HCT116 (cell line): Measurements from ENCODE around the gene SCYGR3. TPM values are rescaled to one million over a fixed set of nuclear protein-coding genes. Genes with fewer than 3 reads are reported as not detected.
"Not testable (repeated sequence)": the region's sequence is repeated elsewhere in the genome, so short reads cannot be mapped to it uniquely, and the experiment has no call there.

Experiments used
- ATAC-seq: fragments of 200-7000 bp; cut with Tn5 transposase; 2 replicates; pipeline ENCODE4 v1.9.1; 2020; ENCODE audit warnings: mild to moderate bottlenecking, moderate library complexity
- BruUV-seq: library from RNA; stranded (reverse); fragments of 400-500 nt; replicated peaks from 2 replicates; lab custom pipeline; 2021; lab: Mats Ljungman, UMichigan
- CTCF ChIA-PET: fragments of 300-600 bp; sonication (Branson Sonifier 250); formaldehyde crosslinking; loops from one replicate; lab custom pipeline; 2021; ENCODE audit warnings: antibody characterized with exemption; lab: Charles Lee
- POLR2A ChIA-PET: fragments of 300-600, 350-600 bp; sonication (Branson Sonifier 250); formaldehyde crosslinking; loops from one replicate; lab custom pipeline; 2021; ENCODE audit warnings: antibody characterized with exemption; lab: Charles Lee
- RAD21 ChIA-PET, 2 experiments: fragments of 300-600 bp; sonication (Branson Sonifier 250); formaldehyde crosslinking; loops; one replicate each; lab custom pipeline; 2023; ENCODE audit warnings: low total read pairs in 2 of 2; ENCODE audit not compliant: uncharacterized antibody in 2 of 2, unreplicated experiment in 2 of 2, low non-redundant PET in 1 of 2; lab: Charles Lee
- DNase-seq: peaks from one replicate; pipeline ENCODE4 v3.0.0-alpha.2; 2010; ENCODE audit warnings: low read depth, low spot score
- H2AFZ ChIP-seq: fragments of 200-600 bp; shearing (Covaris generic), sonication (generic); 2 replicates; pipeline ENCODE4 v1.6.1; 2017; ENCODE audit warnings: low read depth, mixed run types, mixed read lengths, antibody characterized with exemption, low read length; ENCODE audit not compliant: poor library complexity, severe bottlenecking
- H3K27ac ChIP-seq: 2 replicates; pipeline ENCODE4 v1.5.1; 2012; ENCODE audit warnings: low read depth, low read length
- H3K27me3 ChIP-seq: fragments of 200-600 bp; sonication (generic); 2 replicates; pipeline ENCODE4 v1.6.1; 2016; ENCODE audit warnings: mixed run types, low read length, mixed read lengths; ENCODE audit not compliant: insufficient read depth
- H3K36me3 ChIP-seq, 2 experiments: fragments of 200-500 bp in 1 of 2; fragments of 200-600 bp in 1 of 2; sonication (Bioruptor generic) in 1 of 2; sonication (generic) in 1 of 2; 2 replicates each; pipeline versions ENCODE4 v1.5.1 to v1.6.1; 2014 to 2016; ENCODE audit warnings: low read length in 2 of 2, inconsistent platforms in 1 of 2, mixed read lengths in 1 of 2, mixed run types in 1 of 2; ENCODE audit not compliant: insufficient read depth in 2 of 2, control insufficient read depth in 1 of 2
- H3K4me1 ChIP-seq, 2 experiments: fragments of 200-600 bp in 1 of 2; sonication (generic) in 1 of 2; 2 replicates each; pipeline versions ENCODE4 v1.5.1 to v1.6.1; 2012 to 2017; ENCODE audit warnings: low read length in 2 of 2, inconsistent platforms in 1 of 2, mild to moderate bottlenecking in 1 of 2, mixed read lengths in 1 of 2, mixed run types in 1 of 2, moderate library complexity in 1 of 2; ENCODE audit not compliant: insufficient read depth in 2 of 2, control insufficient read depth in 1 of 2
- H3K4me2 ChIP-seq: fragments of 200-600 bp; sonication (generic); 2 replicates; pipeline ENCODE4 v1.6.1; 2017; ENCODE audit warnings: mixed run types, low read length, mixed read lengths
- H3K4me3 ChIP-seq, 2 experiments: fragments of 200-600 bp in 1 of 2; sonication (generic) in 1 of 2; replicated peaks in 1 of 2; 2 replicates each; pipeline ENCODE4 v1.5.1; 2011 to 2016; ENCODE audit warnings: low read length in 2 of 2, control low read depth in 1 of 2, low read depth in 1 of 2, mild to moderate bottlenecking in 1 of 2, mixed read lengths in 1 of 2, mixed run types in 1 of 2
- H3K79me2 ChIP-seq: fragments of 200-600 bp; sonication (generic); 2 replicates; pipeline ENCODE4 v1.6.1; 2017; ENCODE audit warnings: mild to moderate bottlenecking, mixed run types, low read length, moderate library complexity, mixed read lengths; ENCODE audit not compliant: insufficient read depth
- H3K9ac ChIP-seq: fragments of 200-600 bp; sonication (generic); 2 replicates; pipeline ENCODE4 v1.6.1; 2016; ENCODE audit warnings: low read length, mixed read lengths
- H3K9me2 ChIP-seq: fragments of 200-600 bp; sonication (generic), shearing (Covaris generic); 2 replicates; pipeline ENCODE4 v1.6.1; 2017; ENCODE audit warnings: mixed run types, mild to moderate bottlenecking, moderate library complexity; ENCODE audit not compliant: insufficient read depth
- H3K9me3 ChIP-seq, 2 experiments: fragments of 200-500 bp in 1 of 2; fragments of 200-600 bp in 1 of 2; sonication (Bioruptor generic) in 1 of 2; sonication (generic) in 1 of 2; 2 replicates each; pipeline ENCODE4 v1.6.1; 2014 to 2017; ENCODE audit warnings: low read length in 2 of 2, mixed read lengths in 2 of 2, inconsistent platforms in 1 of 2, low read depth in 1 of 2, mild to moderate bottlenecking in 1 of 2, mixed run types in 1 of 2, moderate library complexity in 1 of 2; ENCODE audit not compliant: control insufficient read depth in 1 of 2, insufficient read depth in 1 of 2
- H4K20me1 ChIP-seq: fragments of 200-600 bp; sonication (generic), shearing (Covaris generic); 2 replicates; pipeline ENCODE4 v1.6.1; 2017; ENCODE audit warnings: mixed run types, mild to moderate bottlenecking, moderate library complexity; ENCODE audit not compliant: insufficient read depth
- CBX3 ChIP-seq: IDR thresholded peaks from 2 replicates; pipeline ENCODE4 v1.6.1; 2012; ENCODE audit warnings: low read depth
- EGR1 ChIP-seq: IDR thresholded peaks from 2 replicates; pipeline ENCODE4 v1.6.1; 2012; ENCODE audit warnings: low read depth
- EZH2phosphoT487 ChIP-seq: fragments of 200-600 bp; IDR thresholded peaks from 2 replicates; pipeline ENCODE4 v1.6.1; 2018; ENCODE audit warnings: antibody characterized with exemption, borderline replicate concordance
- MAX ChIP-seq: IDR thresholded peaks from 2 replicates; pipeline ENCODE4 v1.6.1; 2012
- POLR2A ChIP-seq: IDR thresholded peaks from 2 replicates; pipeline ENCODE4 v1.7.0; 2011; ENCODE audit warnings: borderline replicate concordance; ENCODE audit not compliant: insufficient read depth, insufficient read length; ENCODE audit errors: extremely low read depth
- REST ChIP-seq: IDR thresholded peaks from 2 replicates; pipeline ENCODE4 v1.6.1; 2012; ENCODE audit warnings: low read depth
- SRF ChIP-seq: IDR thresholded peaks from 2 replicates; pipeline ENCODE4 v1.6.1; 2012; ENCODE audit warnings: low read depth
- TCF7L2 ChIP-seq: IDR thresholded peaks from 2 replicates; pipeline ENCODE4 v1.7.0; 2011; ENCODE audit warnings: borderline replicate concordance, inconsistent platforms; ENCODE audit not compliant: insufficient read depth, insufficient read length; ENCODE audit errors: extremely low read depth
- intact Hi-C: fragments of 100-400 bp; cut with micrococcal nuclease; formaldehyde crosslinking; loops from 2 replicates; pipeline ENCODE4 v1.10.0; 2022
- total RNA-seq: library from RNA; stranded (reverse); gene quantifications from one replicate; pipeline ENCODE4 v1.2.1, GENCODE V29; 2021; ENCODE audit not compliant: unreplicated experiment

SCYGR3 gene
- total RNA-seq, 1 experiment from 2014 or later: not detected

GRCh38 chr2:227602358-227602757 is 12.3 kb downstream of the SCYGR3 start:
- H2AFZ ChIP-seq: no peak overlapping the region
- no peak for DNase-seq
- ChIA-PET CTCF (no interaction called here), RAD21 (no interaction called here), POLR2A (no interaction called here)
- BruUV-seq: no TSS peak
- no peak overlapping the region for H3K4me3 ChIP-seq
- no peak overlapping the region for H3K4me2 ChIP-seq
- H3K27ac ChIP-seq: no peak overlapping the region
- H3K79me2 ChIP-seq: no peaks in the 10 kb centered on the region
- H3K27me3 ChIP-seq: no peaks in the 10 kb centered on the region
- no peaks in the 10 kb centered on the region for H3K36me3 ChIP-seq
- no peaks in the 10 kb centered on the region for H3K9me2 ChIP-seq
- H4K20me1 ChIP-seq: no peaks in the 10 kb centered on the region
- no peak overlapping the region for H3K9ac ChIP-seq
- TF ChIP-seq SRF (no peak), POLR2A (no peak), CBX3 (no peak), EGR1 (no peak), TCF7L2 (no peak), MAX (no peak), EZH2phosphoT487 (no peak), REST (no peak)
- H3K9me3 ChIP-seq: no peaks in the 10 kb centered on the region
- ATAC-seq: no peak
- intact Hi-C loops: no loop called here
- H3K4me1 ChIP-seq: peaks cover 8 to 13% of the 10 kb centered on the region in 2 experiments; a peak in 3 of 4 replicates

GRCh38 chr2:227598835-227599503 is 15.7 kb downstream of the SCYGR3 start, which contains the start of gene SCYGR2:
Gene SCYGR2, plus strand, starts transcription at chr2:227598893. Its CDS starts 0 bp downstream, at chr2:227598893.
- H2AFZ ChIP-seq: peak within 1 kb of the TSS; percentile 71
- POLR2A ChIA-PET, H3K27me3 ChIP-seq, intact Hi-C loops, RAD21 ChIA-PET, H3K36me3 ChIP-seq, H3K9me2 ChIP-seq, BruUV-seq, H4K20me1 ChIP-seq, H3K27ac ChIP-seq, H3K9me3 ChIP-seq, ATAC-seq, H3K79me2 ChIP-seq, CTCF ChIA-PET, DNase-seq, H3K9ac ChIP-seq: not testable (repeated sequence)
- peaks cover 8 to 13% of the 10 kb centered on the region in 2 experiments; a peak in 3 of 4 replicates for H3K4me1 ChIP-seq
- peak within 1 kb of the TSS; percentile 72 for H3K4me2 ChIP-seq
- peak within 1 kb of the TSS in 1 of 2 experiments; percentile 23; a peak in 1 of 4 replicates for H3K4me3 ChIP-seq
